ENCODE data around the gene SOX6. TPM values are rescaled to one million over a fixed set of nuclear protein-coding genes. Genes with fewer than 3 reads are reported as not detected.

The SOX6 gene
- total and polyA plus RNA-seq, 2 of the 13 experiments (the other 11 are each of a cell fraction or from before 2014, with no cell fraction given), result 2.6 to 11.2 TPM

- peak; percentile 22 to 56; a peak in 1 of 4 replicates for TF ChIP-seq EP300 (IDR thresholded peaks at IDR 0.05; ENCODE audit: low read depth in 2 of 2, low read length in 2 of 2)
- peak; percentile 41; the same call in 1 of the 2 replicates for TF ChIP-seq EP300 (CRISPR knock-in tag; IDR thresholded peaks at IDR 0.05; ENCODE audit: borderline replicate concordance)
- TF ChIP-seq ZNF496 (CRISPR knock-in tag; IDR thresholded peaks at IDR 0.05; ENCODE audit: insufficient replicate concordance), result no peak
- no peak for TF ChIP-seq ATM (IDR thresholded peaks at IDR 0.05; ENCODE audit: borderline replicate concordance)
- TF ChIP-seq, protein P1, sequence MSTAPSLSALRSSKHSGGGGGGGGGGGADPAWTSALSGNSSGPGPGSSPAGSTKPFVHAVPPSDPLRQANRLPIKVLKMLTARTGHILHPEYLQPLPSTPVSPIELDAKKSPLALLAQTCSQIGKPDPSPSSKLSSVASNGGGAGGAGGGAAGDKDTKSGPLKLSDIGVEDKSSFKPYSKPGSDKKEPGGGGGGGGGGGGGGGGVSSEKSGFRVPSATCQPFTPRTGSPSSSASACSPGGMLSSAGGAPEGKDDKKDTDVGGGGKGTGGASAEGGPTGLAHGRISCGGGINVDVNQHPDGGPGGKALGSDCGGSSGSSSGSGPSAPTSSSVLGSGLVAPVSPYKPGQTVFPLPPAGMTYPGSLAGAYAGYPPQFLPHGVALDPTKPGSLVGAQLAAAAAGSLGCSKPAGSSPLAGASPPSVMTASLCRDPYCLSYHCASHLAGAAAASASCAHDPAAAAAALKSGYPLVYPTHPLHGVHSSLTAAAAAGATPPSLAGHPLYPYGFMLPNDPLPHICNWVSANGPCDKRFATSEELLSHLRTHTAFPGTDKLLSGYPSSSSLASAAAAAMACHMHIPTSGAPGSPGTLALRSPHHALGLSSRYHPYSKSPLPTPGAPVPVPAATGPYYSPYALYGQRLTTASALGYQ (CRISPR knock-in tag; IDR thresholded peaks at IDR 0.05), result no peak; the same call in 1 of the 2 replicates
- no peak for TF ChIP-seq CENPX (CRISPR knock-in tag; IDR thresholded peaks at IDR 0.05)
- no peak for TF ChIP-seq POLR2AphosphoS2 (IDR thresholded peaks at IDR 0.05; ENCODE audit: low read depth, low read length)
- no peak for TF ChIP-seq NFATC3 (CRISPR knock-in tag; IDR thresholded peaks at IDR 0.05)
- TF ChIP-seq ZNF839 (CRISPR knock-in tag; IDR thresholded peaks at IDR 0.05; ENCODE audit: borderline replicate concordance), result no peak
- TF ChIP-seq ZBTB49 (CRISPR knock-in tag; IDR thresholded peaks at IDR 0.05; ENCODE audit: borderline replicate concordance), result no peak
- TF ChIP-seq RFXANK (CRISPR knock-in tag; IDR thresholded peaks at IDR 0.05), result no peak
- no peak for TF ChIP-seq MXD4 (CRISPR knock-in tag; IDR thresholded peaks at IDR 0.05)
- no peak for TF ChIP-seq ZNF296 (CRISPR knock-in tag; conservative IDR thresholded peaks at IDR 0.05)
- peak; percentile 38; the same call in 1 of the 2 replicates for TF ChIP-seq SAP130 (CRISPR knock-in tag; IDR thresholded peaks at IDR 0.05; ENCODE audit: low read depth)
- TF ChIP-seq SNAI1 (CRISPR knock-in tag; IDR thresholded peaks at IDR 0.05; ENCODE audit: borderline replicate concordance), result no peak
- TF ChIP-seq PHF20 (CRISPR knock-in tag; IDR thresholded peaks at IDR 0.05), result no peak
- TF ChIP-seq, protein P2, sequence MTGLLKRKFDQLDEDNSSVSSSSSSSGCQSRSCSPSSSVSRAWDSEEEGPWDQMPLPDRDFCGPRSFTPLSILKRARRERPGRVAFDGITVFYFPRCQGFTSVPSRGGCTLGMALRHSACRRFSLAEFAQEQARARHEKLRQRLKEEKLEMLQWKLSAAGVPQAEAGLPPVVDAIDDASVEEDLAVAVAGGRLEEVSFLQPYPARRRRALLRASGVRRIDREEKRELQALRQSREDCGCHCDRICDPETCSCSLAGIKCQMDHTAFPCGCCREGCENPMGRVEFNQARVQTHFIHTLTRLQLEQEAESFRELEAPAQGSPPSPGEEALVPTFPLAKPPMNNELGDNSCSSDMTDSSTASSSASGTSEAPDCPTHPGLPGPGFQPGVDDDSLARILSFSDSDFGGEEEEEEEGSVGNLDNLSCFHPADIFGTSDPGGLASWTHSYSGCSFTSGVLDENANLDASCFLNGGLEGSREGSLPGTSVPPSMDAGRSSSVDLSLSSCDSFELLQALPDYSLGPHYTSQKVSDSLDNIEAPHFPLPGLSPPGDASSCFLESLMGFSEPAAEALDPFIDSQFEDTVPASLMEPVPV (CRISPR knock-in tag; IDR thresholded peaks at IDR 0.05), result no peak
- TF ChIP-seq ZNF354B (CRISPR knock-in tag; IDR thresholded peaks at IDR 0.05), result no peak
- no peak; the same call in 1 of the 2 replicates for TF ChIP-seq RFX3 (CRISPR knock-in tag; IDR thresholded peaks at IDR 0.05)
- no peak for TF ChIP-seq MLLT10 (CRISPR knock-in tag; IDR thresholded peaks at IDR 0.05)
- no peak for TF ChIP-seq ZNF883 (CRISPR knock-in tag; IDR thresholded peaks at IDR 0.05; ENCODE audit: not compliant biosample characterization)
- peak; percentile 82; the same call in 1 of the 2 replicates for TF ChIP-seq SOX13 (IDR thresholded peaks at IDR 0.05)
- TF ChIP-seq SOX13 (CRISPR knock-in tag; conservative IDR thresholded peaks at IDR 0.05 in 1 of 2, IDR thresholded peaks at IDR 0.05 in 1 of 2), result peak in 1 of 2 experiments; percentile 99; a peak in 2 of 4 replicates
- TF ChIP-seq RARG (CRISPR knock-in tag; IDR thresholded peaks at IDR 0.05; ENCODE audit: low read depth), result no peak
- TF ChIP-seq ELF1 (CRISPR knock-in tag; IDR thresholded peaks at IDR 0.05), result no peak
- no peak for TF ChIP-seq IRX3 (CRISPR knock-in tag; IDR thresholded peaks at IDR 0.05; ENCODE audit: borderline replicate concordance, low read depth)
Observed at GRCh38 chr11:16402654-16403447, 46.5 kb upstream of the SOX6 start (continued).
